ENCODE data around the gene CCND2. TPM values are rescaled to one million over a fixed set of nuclear protein-coding genes. Genes with fewer than 3 reads are reported as not detected.

Gene CCND2
- total and polyA plus RNA-seq, 2 donors, result 25.3 to 203 TPM

GRCh38 chr12:4285070-4285469, 11.5 kb downstream of the CCND2 start:
- H3K4me1 ChIP-seq (ENCODE audit: insufficient read depth), result no peaks in the 10 kb centered on the region
- no peak for DNase-seq (ENCODE audit: extremely low spot score)
- H3K36me3 ChIP-seq (ENCODE audit: insufficient read depth), result no peaks in the 10 kb centered on the region
- 84% methylated on average over 8 of the region's 8 CpGs for WGBS
- H3K4me3 ChIP-seq (ENCODE audit: low read depth, low read length), result no peak overlapping the region
- H3K27ac ChIP-seq (ENCODE audit: low read depth), result no peak overlapping the region

- H3K4me3 ChIP-seq (ENCODE audit: low read depth, low read length), result no peak overlapping the region
- DNase-seq (ENCODE audit: extremely low spot score), result no peak
- no peaks in the 10 kb centered on the region for H3K36me3 ChIP-seq (ENCODE audit: insufficient read depth)
- no peaks in the 10 kb centered on the region for H3K4me1 ChIP-seq (ENCODE audit: insufficient read depth)
- H3K27ac ChIP-seq (ENCODE audit: low read depth), result no peak overlapping the region
- 73% methylated on average over 12 of the region's 12 CpGs for WGBS
These were observed 12.7 kb downstream of the CCND2 start for GRCh38 chr12:4286228-4286627.

GRCh38 chr12:4286771-4287317, 13.3 kb downstream of the CCND2 start:
- 46% methylated on average over 14 of the region's 14 CpGs for WGBS
- no peaks in the 10 kb centered on the region for H3K36me3 ChIP-seq (ENCODE audit: insufficient read depth)
- no peak overlapping the region for H3K27ac ChIP-seq (ENCODE audit: low read depth)
- H3K4me3 ChIP-seq (ENCODE audit: low read depth, low read length), result no peak overlapping the region
- no peak for DNase-seq (ENCODE audit: extremely low spot score)
- H3K4me1 ChIP-seq (ENCODE audit: insufficient read depth), result no peaks in the 10 kb centered on the region

DNA sequence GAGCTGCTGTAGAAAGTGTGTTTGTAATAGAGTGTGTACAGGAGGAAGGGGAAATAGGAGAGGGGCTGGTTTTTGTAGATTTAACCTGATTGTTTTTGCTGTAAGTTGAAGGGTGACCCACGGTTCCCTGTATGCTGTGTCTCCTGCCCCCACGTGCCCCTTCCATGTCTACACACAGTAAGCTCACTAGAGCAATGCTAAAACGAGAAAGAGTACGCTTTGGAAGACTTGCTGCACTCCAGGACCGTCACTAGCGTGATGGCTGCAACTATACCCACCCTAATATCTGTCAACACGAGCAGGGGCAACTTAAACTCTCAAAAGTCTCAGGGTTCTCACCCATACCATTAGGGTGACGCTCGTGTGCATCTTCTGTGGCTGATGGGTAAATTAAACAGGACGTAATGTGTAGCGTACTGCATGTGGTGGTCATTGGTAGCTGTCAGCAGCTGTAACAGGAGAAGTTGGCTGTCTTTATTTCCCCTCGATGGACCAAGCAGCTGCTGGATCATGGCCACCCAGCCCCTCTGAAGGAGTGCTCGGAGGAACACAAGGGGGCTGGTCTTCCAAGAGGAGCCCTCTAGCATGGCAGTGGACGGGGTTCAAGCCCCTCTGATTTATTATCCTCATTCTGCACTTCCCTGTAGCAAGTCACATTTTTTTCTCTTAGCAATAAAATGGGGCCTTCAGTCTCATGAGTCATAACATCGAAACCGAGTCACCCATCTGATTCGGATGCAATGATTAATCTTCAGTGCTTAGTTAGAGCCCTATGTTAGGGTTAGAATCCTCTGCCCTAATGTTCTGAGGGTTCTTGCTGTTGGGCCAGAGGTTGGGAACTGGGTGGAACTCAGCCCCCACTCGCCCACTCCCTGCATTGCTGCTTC, 14.0 kb downstream of the CCND2 start:
- DNase-seq (ENCODE audit: extremely low spot score), result no peak
- no peak overlapping the region for H3K27ac ChIP-seq (ENCODE audit: low read depth)
- no peaks in the 10 kb centered on the region for H3K4me1 ChIP-seq (ENCODE audit: insufficient read depth)
- H3K36me3 ChIP-seq (ENCODE audit: insufficient read depth), result no peaks in the 10 kb centered on the region
- 47% methylated on average over 18 of the region's 18 CpGs for WGBS
- no peak overlapping the region for H3K4me3 ChIP-seq (ENCODE audit: low read depth, low read length)

DNA sequence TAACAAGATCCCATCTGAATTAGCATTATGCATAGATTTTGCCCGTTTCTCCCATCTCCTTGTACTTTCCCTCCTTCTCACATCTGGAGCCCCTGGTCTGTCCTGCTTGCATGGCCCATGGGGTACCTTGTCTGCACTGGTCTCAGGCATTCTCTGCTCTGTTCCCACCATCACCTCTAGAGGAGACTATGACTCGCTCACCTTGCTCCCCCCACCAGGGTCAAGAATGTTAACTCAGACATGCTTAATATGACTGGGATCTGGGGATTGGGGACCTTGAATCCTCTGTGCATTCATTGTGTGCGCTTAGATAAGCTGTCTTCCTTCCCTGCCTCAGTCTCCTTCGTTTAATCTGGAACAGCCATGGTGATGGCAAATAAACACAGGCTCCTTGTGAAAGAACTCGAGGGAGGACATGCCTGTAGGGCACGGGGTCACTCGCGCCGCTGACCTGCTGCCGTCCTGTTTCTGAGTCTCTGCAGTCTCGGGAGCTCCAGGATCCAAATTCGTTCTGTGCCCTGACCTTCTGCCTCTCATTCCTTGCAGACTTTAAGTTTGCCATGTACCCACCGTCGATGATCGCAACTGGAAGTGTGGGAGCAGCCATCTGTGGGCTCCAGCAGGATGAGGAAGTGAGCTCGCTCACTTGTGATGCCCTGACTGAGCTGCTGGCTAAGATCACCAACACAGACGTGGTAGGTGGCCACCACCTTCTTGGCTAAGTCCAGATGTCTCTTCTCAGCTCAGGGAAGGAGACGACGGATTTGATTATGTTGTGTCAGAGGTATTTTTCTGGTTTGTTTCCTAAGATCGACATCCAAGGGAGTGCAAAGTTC, 15.0 kb downstream of the CCND2 start:
- 63% methylated on average over 20 of the region's 20 CpGs for WGBS
- H3K27ac ChIP-seq (ENCODE audit: low read depth), result no peak overlapping the region
- no peaks in the 10 kb centered on the region for H3K4me1 ChIP-seq (ENCODE audit: insufficient read depth)
- no peak for DNase-seq (ENCODE audit: extremely low spot score)
- H3K36me3 ChIP-seq (ENCODE audit: insufficient read depth), result no peaks in the 10 kb centered on the region
- H3K4me3 ChIP-seq (ENCODE audit: low read depth, low read length), result no peak overlapping the region

DNA sequence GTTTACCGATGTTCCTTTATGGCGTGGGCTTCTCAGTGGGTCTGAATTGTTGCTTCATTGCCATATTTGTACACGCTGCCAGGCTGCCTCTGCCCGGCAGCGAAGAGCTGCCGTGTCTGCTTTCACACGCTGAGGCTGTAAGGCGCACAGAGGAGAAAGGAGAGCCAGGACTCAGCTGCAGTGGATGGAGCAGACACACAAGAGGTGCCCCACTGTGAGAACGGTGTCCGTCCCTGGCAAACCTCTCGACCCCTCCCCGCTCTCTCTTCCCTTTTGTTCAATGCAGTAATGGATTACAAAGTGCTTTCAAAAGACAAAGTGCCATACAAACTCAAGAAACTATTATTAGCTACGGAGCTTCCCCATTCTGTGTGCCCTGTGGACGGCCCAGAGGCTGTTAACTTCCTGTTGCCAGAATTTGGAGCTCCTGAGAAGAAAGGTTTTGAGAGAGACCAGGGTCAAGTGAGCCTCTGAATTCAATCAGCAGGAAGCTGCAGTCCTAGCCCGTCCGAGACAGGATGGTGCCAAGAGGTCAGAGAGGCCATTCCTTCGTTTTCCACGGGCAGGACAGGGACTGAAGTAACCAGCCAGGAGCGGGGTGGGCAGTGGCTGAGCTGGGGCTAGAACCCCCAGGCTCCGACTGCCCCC, 15.8 kb downstream of the CCND2 start:
- WGBS, result 44% methylated on average over 20 of the region's 20 CpGs
- Histone ChIP-seq H3K4me1 (ENCODE audit: insufficient read depth) (no peaks in the 10 kb centered on the region), H3K27ac (ENCODE audit: low read depth) (no peak overlapping the region), H3K4me3 (ENCODE audit: low read depth, low read length) (no peak overlapping the region), H3K36me3 (ENCODE audit: insufficient read depth) (no peaks in the 10 kb centered on the region)
- DNase-seq (ENCODE audit: extremely low spot score), result no peak

DNA sequence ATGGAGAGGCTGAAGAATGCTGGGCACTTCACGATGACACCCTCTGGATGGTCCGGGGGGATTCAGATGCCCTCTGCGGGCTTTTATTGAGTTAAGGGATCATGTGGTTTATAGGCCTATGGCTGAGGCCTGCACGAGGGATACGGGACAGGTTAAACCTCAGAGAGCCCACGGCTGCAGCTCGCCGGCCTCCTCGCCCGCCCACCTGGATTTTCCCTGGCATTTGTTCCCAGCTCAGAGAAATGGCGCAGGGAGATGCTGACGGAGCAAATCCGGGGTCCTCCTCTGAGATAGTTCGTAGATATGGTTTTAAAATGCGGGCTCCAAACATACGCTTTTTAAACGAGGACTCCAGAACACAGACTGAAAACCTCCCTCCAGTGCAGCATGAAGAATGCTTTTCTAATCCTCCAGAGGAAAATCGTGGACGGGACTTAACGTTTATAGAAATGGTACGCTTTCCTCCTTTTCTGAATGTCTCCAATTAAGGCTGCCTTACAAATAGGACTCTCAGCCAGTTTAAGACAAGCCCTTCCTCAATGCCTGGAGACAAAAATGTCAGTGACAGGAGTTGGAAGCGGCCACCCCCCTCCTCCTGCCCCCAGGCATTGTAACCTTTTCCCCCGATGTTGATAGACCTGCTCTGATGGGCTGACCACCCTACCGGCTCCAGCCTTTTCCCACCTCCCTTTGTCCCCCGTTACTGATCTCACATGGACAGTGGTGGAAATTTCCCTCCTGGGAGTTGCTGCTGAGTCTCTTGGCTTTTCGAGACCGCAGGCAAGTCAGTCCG, 16.6 kb downstream of the CCND2 start:
- H3K27ac ChIP-seq (ENCODE audit: low read depth), result no peak overlapping the region
- H3K4me1 ChIP-seq (ENCODE audit: insufficient read depth), result no peaks in the 10 kb centered on the region
- H3K4me3 ChIP-seq (ENCODE audit: low read depth, low read length), result no peak overlapping the region
- 62% methylated on average over 28 of the region's 28 CpGs for whole genome bisulfite sequencing
- H3K36me3 ChIP-seq (ENCODE audit: insufficient read depth), result no peaks in the 10 kb centered on the region
- no peak for DNase-seq (ENCODE audit: extremely low spot score)

GRCh38 chr12:4292341-4293073, 18.9 kb downstream of the CCND2 start:
- Histone ChIP-seq H3K4me1 (ENCODE audit: insufficient read depth) (no peaks in the 10 kb centered on the region), H3K4me3 (ENCODE audit: low read depth, low read length) (no peak overlapping the region), H3K27ac (ENCODE audit: low read depth) (no peak overlapping the region), H3K36me3 (ENCODE audit: insufficient read depth) (no peaks in the 10 kb centered on the region)
- no peak for DNase-seq (ENCODE audit: extremely low spot score)
- WGBS, result 43% methylated on average over 16 of the region's 16 CpGs

DNA sequence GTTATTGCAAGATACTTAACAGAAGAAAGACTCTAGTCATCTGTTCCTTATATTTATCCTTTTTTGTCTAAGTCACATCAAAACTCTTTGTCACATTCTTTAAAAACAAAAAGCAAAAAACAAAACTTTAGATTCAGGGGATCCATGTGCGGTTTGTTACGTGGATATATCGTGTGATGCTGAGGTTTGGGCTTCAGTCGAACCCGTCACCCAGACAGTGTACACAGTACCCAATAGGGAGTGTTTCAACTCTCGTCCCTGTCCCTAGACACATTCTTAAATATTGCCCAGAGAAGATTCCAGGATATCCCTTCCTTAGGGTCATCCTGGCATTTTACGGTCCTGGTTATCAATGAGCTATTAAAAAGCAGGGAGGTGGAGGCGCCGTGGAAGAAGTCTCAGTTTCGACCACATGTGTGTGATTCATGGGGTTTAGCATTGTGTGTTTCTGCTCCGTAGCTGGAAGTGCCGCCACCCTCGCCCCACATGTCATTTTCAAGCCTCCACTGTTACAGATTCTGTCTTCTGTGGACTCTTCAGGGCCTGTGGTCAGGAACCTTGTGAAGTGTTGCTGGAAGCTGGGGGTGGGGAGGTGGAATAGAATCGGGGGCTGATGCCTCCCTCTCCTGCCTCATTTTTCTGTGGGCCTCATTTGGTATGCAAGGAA, 19.9 kb downstream of the CCND2 start:
- H3K27ac ChIP-seq (ENCODE audit: low read depth), result no peak overlapping the region
- H3K36me3 ChIP-seq (ENCODE audit: insufficient read depth), result no peaks in the 10 kb centered on the region
- no peak overlapping the region for H3K4me3 ChIP-seq (ENCODE audit: low read depth, low read length)
- no peak for DNase-seq (ENCODE audit: extremely low spot score)
- 70% methylated on average over 14 of the region's 14 CpGs for WGBS
- no peaks in the 10 kb centered on the region for H3K4me1 ChIP-seq (ENCODE audit: insufficient read depth)

GRCh38 chr12:4293966-4294505, 20.5 kb downstream of the CCND2 start:
- Histone ChIP-seq H3K27ac (ENCODE audit: low read depth) (no peak overlapping the region), H3K36me3 (ENCODE audit: insufficient read depth) (no peaks in the 10 kb centered on the region), H3K4me1 (ENCODE audit: insufficient read depth) (no peaks in the 10 kb centered on the region), H3K4me3 (ENCODE audit: low read depth, low read length) (no peak overlapping the region)
- DNase-seq (ENCODE audit: extremely low spot score), result no peak
- 53% methylated on average over 16 of the region's 16 CpGs for WGBS

GRCh38 chr12:4296751-4297150, 23.2 kb downstream of the CCND2 start:
- no peaks in the 10 kb centered on the region for H3K36me3 ChIP-seq (ENCODE audit: insufficient read depth)
- H3K4me1 ChIP-seq (ENCODE audit: insufficient read depth), result no peaks in the 10 kb centered on the region

GRCh38 chr12:4297617-4298016, 24.1 kb downstream of the CCND2 start:
- WGBS, result 93% methylated on average over 13 of the region's 13 CpGs
- no peak overlapping the region for H3K4me3 ChIP-seq (ENCODE audit: low read depth, low read length)
- DNase-seq (ENCODE audit: extremely low spot score), result no peak
- H3K4me1 ChIP-seq (ENCODE audit: insufficient read depth), result no peaks in the 10 kb centered on the region
- no peak overlapping the region for H3K27ac ChIP-seq (ENCODE audit: low read depth)
- H3K36me3 ChIP-seq (ENCODE audit: insufficient read depth), result no peaks in the 10 kb centered on the region

More at GRCh38 chr12:4296751-4297150, 23.2 kb downstream of the CCND2 start:
- WGBS, result 47% methylated on average over 6 of the region's 6 CpGs
- no peak for DNase-seq (ENCODE audit: extremely low spot score)
- Histone ChIP-seq H3K4me3 (ENCODE audit: low read depth, low read length) (no peak overlapping the region), H3K27ac (ENCODE audit: low read depth) (no peak overlapping the region)

Measured in urinary bladder (tissue), 4 donors.